Adipocyte (in vitro differentiated cells): ENCODE data around the gene MPHOSPH6.
"Not testable (repeated sequence)": the region's sequence is repeated elsewhere in the genome, so short reads cannot be mapped to it uniquely, and the experiment has no call there.

Experiments used
- DNase-seq: peaks from one replicate; pipeline ENCODE4 v3.0.0-alpha.2; 2015; ENCODE audit warnings: low read depth
- H3K27me3 ChIP-seq: replicated peaks from 2 replicates; pipeline ENCODE4 v1.7.0; 2013; ENCODE audit warnings: mild to moderate bottlenecking, low read length, moderate library complexity; ENCODE audit not compliant: control insufficient read depth, insufficient read depth
- H3K36me3 ChIP-seq: 2 replicates; pipeline ENCODE4 v1.7.0; 2013; ENCODE audit warnings: low read length, mild to moderate bottlenecking, moderate library complexity; ENCODE audit not compliant: control insufficient read depth, insufficient read depth, severe bottlenecking
- H3K4me1 ChIP-seq: 2 replicates; pipeline ENCODE4 v1.7.0; 2013; ENCODE audit warnings: mild to moderate bottlenecking, low read length, moderate library complexity; ENCODE audit not compliant: control insufficient read depth, insufficient read depth
- H3K4me3 ChIP-seq: 2 replicates; pipeline ENCODE4 v1.7.0; 2013; ENCODE audit warnings: mild to moderate bottlenecking, low read length, moderate library complexity
- H3K9ac ChIP-seq: 2 replicates; pipeline ENCODE4 v1.7.0; 2013; ENCODE audit warnings: mild to moderate bottlenecking, low read length, moderate library complexity
- H3K9me3 ChIP-seq: 2 replicates; pipeline ENCODE4 v1.7.0; 2013; ENCODE audit warnings: mild to moderate bottlenecking, low read length, moderate library complexity; ENCODE audit not compliant: control insufficient read depth

MPHOSPH6 gene, protein sequence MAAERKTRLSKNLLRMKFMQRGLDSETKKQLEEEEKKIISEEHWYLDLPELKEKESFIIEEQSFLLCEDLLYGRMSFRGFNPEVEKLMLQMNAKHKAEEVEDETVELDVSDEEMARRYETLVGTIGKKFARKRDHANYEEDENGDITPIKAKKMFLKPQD

DNA sequence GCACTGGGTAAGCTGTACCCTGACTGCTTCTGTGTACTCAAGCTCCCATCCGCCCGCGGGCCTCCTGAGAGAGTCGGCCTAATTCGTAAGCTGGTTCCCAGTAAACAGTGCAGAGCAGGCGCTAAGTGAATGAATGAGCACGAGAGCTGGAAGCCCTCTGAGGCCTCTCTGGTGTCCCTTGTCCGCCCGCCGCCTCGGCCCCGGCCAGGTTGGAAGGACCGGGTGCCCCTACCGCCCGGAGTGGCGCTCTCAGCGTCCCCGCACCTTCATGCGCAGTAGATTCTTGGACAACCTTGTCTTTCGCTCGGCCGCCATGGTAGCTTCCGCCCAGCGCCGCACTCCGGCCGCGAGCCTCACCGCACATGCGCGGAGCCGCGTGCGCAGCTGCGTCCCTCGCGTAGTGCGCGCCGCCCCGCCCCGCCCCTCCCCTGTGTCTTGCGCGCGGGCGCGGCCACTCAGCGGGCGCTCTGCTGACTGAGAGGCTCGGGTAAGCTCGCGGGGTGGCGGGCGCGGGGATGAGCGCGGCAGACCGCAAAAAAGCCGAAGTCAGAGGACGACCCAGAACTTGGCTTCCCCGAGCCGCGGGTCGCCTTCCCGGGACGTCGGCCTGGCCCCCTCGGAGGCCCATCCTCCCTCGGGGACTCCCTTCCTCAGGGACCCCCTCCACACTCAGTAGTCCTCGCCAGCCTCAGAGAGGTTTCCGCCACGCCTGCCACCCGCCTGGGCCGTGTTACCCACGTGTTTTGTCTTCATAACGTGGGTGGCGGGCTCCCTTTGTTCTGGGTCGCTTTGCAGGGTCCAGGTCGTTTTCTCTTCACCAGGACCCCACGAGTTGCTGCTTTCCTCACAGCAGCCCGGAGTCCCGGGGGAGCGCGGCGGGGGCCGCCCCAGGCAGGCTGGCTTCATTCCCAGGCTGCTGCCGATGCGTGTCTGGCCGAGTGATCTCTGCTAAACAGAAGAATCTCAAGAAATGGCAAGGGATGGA, at the start of gene MPHOSPH6:
Gene MPHOSPH6, minus strand, starts transcription at position 364 of the 985 bp plus-strand sequence. Its CDS starts 49 bp downstream, at position 315.
- Histone ChIP-seq H3K9me3 (no peaks in the 10 kb centered on the region), H3K36me3 (peaks cover 11% of the 10 kb centered on the region), H3K4me3 (peak within 1 kb of the TSS; percentile 96), H3K9ac (peak within 1 kb of the TSS; percentile 95), H3K4me1 (peaks cover 8% of the 10 kb centered on the region), H3K27me3 (peaks cover 8% of the 10 kb centered on the region)
- DNase-seq = peak; percentile 98

DNA sequence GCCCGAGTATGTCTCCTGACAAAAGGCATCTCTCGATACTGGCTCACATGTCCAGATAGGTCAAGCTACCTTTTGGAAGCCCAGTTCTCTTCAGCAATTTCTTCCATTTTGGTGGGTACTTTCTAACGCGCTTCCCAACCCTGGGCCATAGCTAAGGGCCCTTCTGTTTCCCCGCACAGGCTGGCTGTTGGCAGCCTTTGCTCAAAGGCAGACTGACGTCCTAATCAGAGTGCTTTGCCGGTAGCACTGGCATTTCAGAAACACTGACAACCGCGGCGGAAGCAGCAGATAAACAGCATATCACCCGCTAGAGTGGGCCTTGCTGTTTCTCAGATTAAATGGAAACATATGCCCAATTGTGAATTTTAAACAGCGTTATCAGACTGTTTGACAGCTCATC, 49.3 kb upstream of the MPHOSPH6 start:
- no peaks in the 10 kb centered on the region for H3K4me1 ChIP-seq
- no peak for DNase-seq
- no peaks in the 10 kb centered on the region for H3K36me3 ChIP-seq
- no peak overlapping the region for H3K4me3 ChIP-seq
- no peak overlapping the region for H3K9ac ChIP-seq
- peaks cover 15% of the 10 kb centered on the region for H3K27me3 ChIP-seq
- H3K9me3 ChIP-seq = no peaks in the 10 kb centered on the region

DNA sequence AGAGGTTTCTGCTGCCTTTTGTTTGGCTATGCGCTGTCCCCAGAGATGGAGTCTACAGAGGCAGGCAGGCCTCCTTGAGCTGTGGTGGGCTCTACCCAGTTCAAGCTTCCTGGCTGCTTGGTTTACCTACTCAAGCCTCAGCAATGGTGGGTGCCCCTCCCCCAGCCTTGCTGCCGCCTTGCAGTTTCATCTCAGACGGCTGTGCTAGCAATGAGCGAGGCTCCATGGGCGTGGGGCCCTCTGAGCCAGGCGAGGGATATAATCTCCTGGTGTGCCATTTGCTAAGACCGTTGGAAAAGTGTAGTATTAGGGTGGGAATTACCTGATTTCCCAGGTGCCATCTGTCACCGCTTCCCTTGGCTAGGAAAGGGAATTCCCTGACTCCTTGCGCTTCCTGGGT, 39.3 kb upstream of the MPHOSPH6 start:
- DNase-seq, H3K9ac ChIP-seq, H3K4me3 ChIP-seq, H3K36me3 ChIP-seq, H3K4me1 ChIP-seq, H3K27me3 ChIP-seq, H3K9me3 ChIP-seq: not testable (repeated sequence)

DNA sequence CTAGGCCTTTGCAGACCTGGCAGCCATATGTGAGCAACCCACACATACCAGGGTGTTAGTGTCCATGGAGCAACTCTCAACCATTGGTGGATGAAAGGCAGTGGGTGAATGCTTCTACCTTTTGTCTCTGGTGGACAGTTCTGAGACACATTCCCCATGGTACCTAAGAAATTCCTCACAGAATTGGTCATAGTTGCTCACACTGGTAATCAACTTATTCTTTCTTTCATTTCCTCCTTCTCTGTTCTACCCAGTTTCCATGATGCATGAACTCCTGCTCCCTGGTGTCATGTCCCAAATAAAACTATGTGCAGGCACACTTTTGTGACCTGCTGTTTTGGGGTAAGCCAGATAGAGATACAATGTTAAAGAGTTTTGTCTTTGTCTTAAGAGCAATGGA, 33.2 kb upstream of the MPHOSPH6 start:
- no peak overlapping the region for H3K4me3 ChIP-seq
- H3K9me3 ChIP-seq = no peaks in the 10 kb centered on the region
- no peak for DNase-seq
- H3K27me3 ChIP-seq = no peaks in the 10 kb centered on the region
- H3K4me1 ChIP-seq = no peaks in the 10 kb centered on the region
- H3K9ac ChIP-seq = no peak overlapping the region
- no peaks in the 10 kb centered on the region for H3K36me3 ChIP-seq

DNA sequence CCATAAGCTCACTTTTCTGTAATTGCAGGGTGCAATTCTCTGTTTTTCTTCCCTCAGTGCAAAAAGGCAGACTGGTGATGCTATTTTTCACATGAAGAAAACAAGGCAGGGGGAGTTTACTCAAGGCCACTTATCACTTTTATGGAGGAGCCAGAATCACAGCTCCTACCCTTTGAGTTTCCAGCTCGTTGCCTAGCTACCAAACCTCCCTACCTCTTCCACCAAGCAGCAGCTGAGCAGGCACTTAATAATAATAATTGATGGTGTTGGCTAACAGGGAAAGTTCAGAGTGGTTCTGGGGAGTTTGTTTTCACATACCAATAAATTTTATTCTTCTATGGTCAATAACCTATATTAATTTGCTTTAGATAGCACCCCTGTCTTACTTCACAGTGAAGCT, 31.9 kb upstream of the MPHOSPH6 start:
- Histone ChIP-seq H3K4me1 (no peaks in the 10 kb centered on the region), H3K4me3 (no peak overlapping the region), H3K9me3 (no peaks in the 10 kb centered on the region), H3K36me3 (no peaks in the 10 kb centered on the region), H3K27me3 (no peaks in the 10 kb centered on the region), H3K9ac (no peak overlapping the region)
- no peak for DNase-seq

DNA sequence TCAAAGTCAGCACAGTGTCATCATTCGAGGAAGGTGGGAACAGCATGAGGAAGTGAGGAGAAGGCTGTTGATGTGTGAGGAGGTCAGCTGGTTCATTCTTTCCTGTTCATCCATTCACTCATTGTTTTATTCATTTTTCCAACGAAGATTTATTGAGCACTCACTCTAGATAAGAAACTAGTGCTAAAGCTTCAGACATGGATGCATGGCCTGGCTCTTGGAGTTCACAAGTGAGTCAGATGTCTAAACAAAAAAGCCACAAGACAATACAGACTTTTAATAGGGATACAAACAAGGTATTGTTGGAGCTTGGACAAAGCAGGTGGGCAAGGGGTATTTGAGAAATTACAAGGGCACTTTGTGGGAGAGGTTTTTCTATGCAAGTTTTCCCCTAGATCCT, 31.3 kb upstream of the MPHOSPH6 start:
- Histone ChIP-seq H3K9me3 (no peaks in the 10 kb centered on the region), H3K4me3 (no peak overlapping the region), H3K9ac (no peak overlapping the region), H3K27me3 (no peaks in the 10 kb centered on the region), H3K4me1 (peaks cover 4% of the 10 kb centered on the region), H3K36me3 (no peaks in the 10 kb centered on the region)
- no peak for DNase-seq

DNA sequence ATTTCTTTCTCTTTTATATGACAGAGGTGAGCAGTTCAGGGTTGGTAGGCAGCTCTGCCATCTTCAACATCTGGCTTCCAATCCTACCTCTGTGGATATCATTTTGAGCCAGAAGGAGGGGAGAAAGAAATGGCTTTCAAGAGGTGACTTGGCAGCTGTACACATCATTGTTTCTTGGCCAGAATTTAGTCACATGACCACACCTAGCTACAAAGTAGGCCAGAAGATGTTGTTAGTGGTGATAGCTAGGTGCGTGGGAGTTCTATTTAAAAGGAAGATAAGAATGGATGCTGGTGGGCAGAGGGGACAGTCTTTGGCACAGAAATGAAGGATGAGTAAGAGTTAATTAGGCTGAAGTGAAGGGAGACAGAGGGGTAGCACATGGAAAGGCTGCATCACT, 29.2 kb upstream of the MPHOSPH6 start:
- Histone ChIP-seq H3K4me3 (no peak overlapping the region), H3K9me3 (no peaks in the 10 kb centered on the region), H3K9ac (no peak overlapping the region), H3K4me1 (peaks cover 15% of the 10 kb centered on the region), H3K27me3 (no peaks in the 10 kb centered on the region), H3K36me3 (no peaks in the 10 kb centered on the region)
- no peak for DNase-seq

DNA sequence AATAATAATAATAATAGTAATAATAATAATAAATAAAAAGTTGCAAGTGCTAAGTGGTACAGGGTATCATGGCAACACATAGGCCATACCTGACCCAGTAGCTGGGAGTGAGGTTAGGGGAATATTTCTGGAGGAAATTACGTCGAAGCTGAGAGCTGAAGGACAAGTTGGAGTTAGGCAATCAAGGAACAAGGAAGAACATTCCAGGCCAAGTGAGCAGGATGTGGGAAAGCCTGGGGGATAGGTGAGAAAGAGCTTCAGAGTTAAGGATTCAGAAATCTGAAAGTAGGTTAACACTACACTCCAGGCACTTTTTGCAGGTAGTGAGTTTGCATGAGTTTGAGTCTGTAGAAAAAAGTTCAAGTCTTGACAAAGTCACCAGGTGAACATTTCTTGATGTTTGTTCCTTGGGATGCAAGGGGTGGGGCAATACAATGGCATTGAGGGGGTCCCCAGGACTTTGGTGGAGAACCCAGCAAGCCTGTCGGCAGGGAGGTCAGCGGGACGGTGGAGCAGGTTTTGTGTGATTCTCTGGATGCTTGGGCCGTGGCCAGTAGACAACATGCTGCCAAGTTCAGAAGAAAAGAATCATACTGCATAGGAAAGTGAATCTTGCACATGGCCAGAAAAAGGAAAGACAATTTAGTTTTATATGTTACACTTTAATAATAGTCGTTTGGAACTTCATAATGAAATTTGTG, 27.7 kb upstream of the MPHOSPH6 start:
- Histone ChIP-seq H3K4me1 (peaks cover 19% of the 10 kb centered on the region), H3K9ac (no peak overlapping the region), H3K36me3 (no peaks in the 10 kb centered on the region), H3K4me3 (no peak overlapping the region), H3K27me3 (no peaks in the 10 kb centered on the region), H3K9me3 (no peaks in the 10 kb centered on the region)
- DNase-seq = no peak

DNA sequence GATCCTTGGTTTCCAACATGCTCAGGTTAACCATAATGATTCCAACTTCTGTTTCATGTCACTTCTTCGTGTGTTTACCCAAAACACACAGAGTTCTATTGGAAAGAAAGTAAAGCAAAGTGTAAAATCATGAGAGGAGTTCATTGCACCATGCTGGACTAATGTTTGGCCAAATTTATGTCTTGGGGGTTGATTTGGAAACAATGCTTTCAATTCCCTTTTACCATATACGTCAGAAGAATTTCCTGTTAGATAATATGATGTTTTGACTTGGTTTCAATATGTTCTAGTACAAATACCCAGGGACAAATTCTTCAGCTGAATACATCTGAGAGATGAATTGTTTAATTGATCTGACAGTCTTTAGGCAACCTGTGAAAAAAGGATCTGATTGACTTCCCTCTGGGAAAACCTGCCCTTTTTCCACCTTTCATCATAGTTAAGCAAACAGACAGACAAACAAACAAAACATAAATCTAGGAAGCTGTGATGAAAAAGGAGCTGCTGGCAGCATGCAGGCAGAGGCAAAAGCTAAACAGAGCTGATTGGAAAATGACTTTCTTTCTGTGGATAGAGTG, 26.0 kb upstream of the MPHOSPH6 start:
- no peaks in the 10 kb centered on the region for H3K27me3 ChIP-seq
- no peak overlapping the region for H3K4me3 ChIP-seq
- H3K9ac ChIP-seq = no peak overlapping the region
- H3K36me3 ChIP-seq = no peaks in the 10 kb centered on the region
- no peaks in the 10 kb centered on the region for H3K9me3 ChIP-seq
- DNase-seq = peak; percentile 3
- H3K4me1 ChIP-seq = peaks cover 19% of the 10 kb centered on the region

DNA sequence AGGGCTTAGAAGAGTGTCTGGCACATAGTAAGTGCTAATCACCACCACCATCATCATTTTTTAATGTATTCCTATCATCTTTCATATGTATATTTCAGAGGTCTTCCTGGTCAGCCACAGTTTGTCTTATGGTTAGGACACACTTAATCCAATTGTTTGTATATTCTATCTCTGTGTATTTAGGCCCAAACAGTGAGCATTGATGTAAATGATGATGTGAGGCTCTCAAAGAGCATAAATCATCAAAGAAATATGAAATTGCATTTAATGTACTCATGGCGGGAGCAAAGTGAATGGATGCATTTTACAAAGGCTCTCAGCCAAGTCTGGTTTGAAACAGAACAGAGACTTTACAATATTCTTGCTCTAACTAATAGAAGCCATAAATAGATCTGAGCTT, 24.1 kb upstream of the MPHOSPH6 start:
- Histone ChIP-seq H3K36me3 (no peaks in the 10 kb centered on the region), H3K27me3 (no peaks in the 10 kb centered on the region), H3K9ac (no peak overlapping the region), H3K9me3 (no peaks in the 10 kb centered on the region), H3K4me3 (no peak overlapping the region), H3K4me1 (peaks cover 19% of the 10 kb centered on the region)
- DNase-seq = no peak

DNA sequence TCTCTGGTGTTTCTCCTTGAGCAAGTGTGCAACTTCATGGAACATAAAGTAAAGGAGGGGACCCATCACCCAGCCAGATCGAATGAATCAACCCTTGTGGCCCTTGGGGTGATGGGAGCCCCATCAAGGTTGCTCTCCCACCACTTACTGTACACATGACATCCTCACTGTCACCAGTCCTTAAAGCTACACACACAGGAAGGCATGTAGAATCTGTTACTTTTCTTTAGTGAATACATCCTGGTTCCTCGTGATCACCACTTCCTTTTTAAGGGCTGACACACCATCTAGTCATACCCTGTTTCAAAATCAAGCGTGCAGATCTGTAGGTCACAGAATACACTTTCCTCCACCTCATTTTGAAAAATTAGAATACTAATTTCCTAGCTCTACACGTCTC, 22.6 kb upstream of the MPHOSPH6 start:
- H3K27me3 ChIP-seq = no peaks in the 10 kb centered on the region
- no peaks in the 10 kb centered on the region for H3K36me3 ChIP-seq
- no peak overlapping the region for H3K4me3 ChIP-seq
- no peak overlapping the region for H3K9ac ChIP-seq
- DNase-seq = peak; percentile 24
- no peaks in the 10 kb centered on the region for H3K9me3 ChIP-seq
- H3K4me1 ChIP-seq = peaks cover 19% of the 10 kb centered on the region
